ENCODE data around the gene TIMELESS.
"Not testable (repeated sequence)": the region's sequence is repeated elsewhere in the genome, so short reads cannot be mapped to it uniquely, and the experiment has no call there.

Gene TIMELESS

GRCh38 chr12:56448860-56449621 lies at the start of gene TIMELESS:
TSS of gene TIMELESS (minus strand) at chr12:56449426. CDS start at chr12:56434170, 15,256 bp downstream.
- peak; percentile 91 for DNase-seq (ENCODE audit: low spot score)

- not testable (repeated sequence) for DNase-seq (ENCODE audit: low spot score)
Measured at GRCh38 chr12:56498126-56498902, 49.1 kb upstream of the TIMELESS start.

DNA sequence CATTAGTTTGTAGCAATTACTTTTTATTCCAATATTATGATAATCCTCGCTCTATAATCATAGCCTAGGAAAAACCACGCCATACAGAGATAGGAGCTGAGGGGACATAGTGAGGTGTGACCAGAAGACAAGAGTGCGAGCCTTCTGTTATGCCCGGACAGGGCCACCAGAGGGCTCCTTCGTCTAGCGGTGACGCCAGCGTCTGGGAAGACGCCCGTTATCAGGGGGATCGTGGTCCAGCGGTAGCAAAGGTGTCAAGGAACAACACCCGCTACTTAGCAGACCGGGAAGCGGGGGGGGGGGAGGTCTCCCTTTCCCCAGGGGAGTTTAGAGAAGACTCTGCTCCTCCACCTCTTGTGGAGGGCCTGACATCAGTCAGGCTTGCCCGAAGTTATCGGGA lies 47.5 kb upstream of the TIMELESS start:
- DNase-seq (ENCODE audit: low spot score), result peak; percentile 69

GRCh38 chr12:56494481-56494880 lies 45.3 kb upstream of the TIMELESS start:
- not testable (repeated sequence) for DNase-seq (ENCODE audit: low spot score)

GRCh38 chr12:56494106-56494415 lies 44.8 kb upstream of the TIMELESS start:
- not testable (repeated sequence) for DNase-seq (ENCODE audit: low spot score)

GRCh38 chr12:56493409-56494105 lies 44.3 kb upstream of the TIMELESS start:
- not testable (repeated sequence) for DNase-seq (ENCODE audit: low spot score)

DNA sequence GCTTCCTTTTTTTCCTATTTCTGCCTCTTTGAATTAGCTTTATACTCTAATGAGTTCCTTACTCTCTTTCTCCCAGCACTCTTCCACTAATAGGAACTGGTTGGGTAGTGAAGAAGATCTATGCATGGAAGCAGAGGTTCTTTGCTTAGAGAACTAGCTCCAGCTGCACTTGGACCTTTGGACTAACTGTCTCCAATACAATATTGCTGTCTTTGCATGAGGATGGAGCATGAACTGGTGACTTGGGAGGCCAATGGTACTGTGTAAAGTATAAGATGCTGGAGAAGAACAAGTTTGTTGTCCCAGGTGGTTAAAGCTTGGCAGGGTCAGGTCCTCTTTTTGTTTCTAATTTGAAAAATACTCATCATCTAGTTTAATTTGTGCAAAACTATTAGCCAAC lies 41.1 kb upstream of the TIMELESS start:
- DNase-seq (ENCODE audit: low spot score), result no peak

- peak; percentile 94 for DNase-seq (ENCODE audit: low spot score)
Measured at GRCh38 chr12:56488041-56488955, 39.1 kb upstream of the TIMELESS start, which contains the start of gene GLS2. TSS of gene GLS2 (minus strand) at chr12:56488161. CDS start at chr12:56488118, 43 bp downstream.

DNA sequence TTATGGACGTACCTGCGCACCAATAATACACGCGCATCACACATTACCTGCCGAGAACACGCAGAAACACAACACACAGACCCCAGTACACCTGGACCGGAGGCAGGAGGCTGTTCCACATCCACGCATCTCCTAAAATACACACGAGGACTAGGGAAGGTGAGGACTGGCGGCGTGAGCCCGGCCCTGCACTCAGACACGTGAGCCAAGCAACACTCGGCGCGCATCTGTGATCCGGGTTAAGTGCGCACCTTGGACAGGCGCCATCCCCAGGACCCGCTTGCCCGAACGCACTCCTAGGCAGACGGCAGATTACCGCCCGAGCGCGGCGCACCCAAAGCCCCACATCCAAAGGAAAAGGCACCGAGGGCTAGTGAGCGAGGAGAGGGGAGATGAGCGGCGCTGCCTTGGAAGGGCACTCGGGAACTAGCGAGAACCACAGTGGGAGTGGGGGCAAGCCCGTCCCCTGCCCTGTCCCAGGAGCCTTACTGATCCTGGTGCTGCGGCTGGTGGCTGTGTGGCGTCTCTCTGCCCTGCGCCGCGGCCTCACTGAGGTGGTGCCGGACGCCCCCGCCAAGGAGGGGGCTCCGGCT lies 38.3 kb upstream of the TIMELESS start:
- peak; percentile 64 for DNase-seq (ENCODE audit: low spot score)

GRCh38 chr12:56486694-56487093 lies 37.5 kb upstream of the TIMELESS start:
- DNase-seq (ENCODE audit: low spot score), result no peak

DNA sequence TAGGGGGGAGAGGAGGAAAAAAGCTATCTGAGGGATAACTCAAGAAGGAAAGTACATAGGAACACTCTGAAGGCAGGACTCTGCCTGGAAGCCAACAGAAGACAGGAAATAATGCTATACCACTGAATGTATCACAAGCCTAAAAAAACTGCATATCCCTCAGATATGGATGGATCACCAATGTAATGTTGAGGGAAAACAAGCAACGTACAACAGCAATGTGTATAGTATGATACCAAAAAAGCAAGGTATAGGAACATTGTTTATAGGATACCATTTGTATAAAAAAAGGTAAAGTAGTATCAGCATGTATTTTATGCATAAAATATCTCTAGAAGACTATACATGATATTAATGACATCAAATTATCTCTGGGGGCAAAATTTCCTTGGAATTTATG lies 35.3 kb upstream of the TIMELESS start:
- no peak for DNase-seq (ENCODE audit: low spot score)

GRCh38 chr12:56479625-56480024 lies 30.4 kb upstream of the TIMELESS start:
- DNase-seq (ENCODE audit: low spot score), result no peak

GRCh38 chr12:56477521-56478225 lies 28.4 kb upstream of the TIMELESS start:
- DNase-seq (ENCODE audit: low spot score), result no peak

DNA sequence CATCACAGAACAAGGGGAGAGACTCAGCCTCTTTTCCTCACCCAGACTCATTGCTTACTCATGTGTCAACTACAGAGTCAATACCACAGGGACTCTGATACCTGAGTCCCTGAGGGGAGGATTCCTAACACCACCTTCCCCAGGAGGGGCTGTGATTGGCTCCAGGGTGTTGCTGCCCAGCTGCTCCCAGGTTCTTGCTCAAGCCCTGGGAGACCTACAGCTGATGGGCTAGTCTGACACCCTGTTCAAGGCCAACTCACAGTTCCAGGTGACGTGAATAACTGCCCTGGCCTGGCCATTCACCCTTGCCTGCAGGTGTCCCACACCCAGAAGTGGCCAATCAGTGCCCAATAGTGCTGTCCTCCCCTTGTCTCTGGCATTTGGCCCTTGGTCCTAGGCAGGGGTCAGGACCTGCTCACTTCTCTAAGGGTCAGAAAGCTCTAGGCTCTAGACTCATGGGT lies 27.8 kb upstream of the TIMELESS start:
- no peak for DNase-seq (ENCODE audit: low spot score)

- DNase-seq (ENCODE audit: low spot score), result no peak
Measured at GRCh38 chr12:56476143-56476542, 26.9 kb upstream of the TIMELESS start.

- no peak for DNase-seq (ENCODE audit: low spot score)
Measured at GRCh38 chr12:56474389-56474788, 25.2 kb upstream of the TIMELESS start.

DNA sequence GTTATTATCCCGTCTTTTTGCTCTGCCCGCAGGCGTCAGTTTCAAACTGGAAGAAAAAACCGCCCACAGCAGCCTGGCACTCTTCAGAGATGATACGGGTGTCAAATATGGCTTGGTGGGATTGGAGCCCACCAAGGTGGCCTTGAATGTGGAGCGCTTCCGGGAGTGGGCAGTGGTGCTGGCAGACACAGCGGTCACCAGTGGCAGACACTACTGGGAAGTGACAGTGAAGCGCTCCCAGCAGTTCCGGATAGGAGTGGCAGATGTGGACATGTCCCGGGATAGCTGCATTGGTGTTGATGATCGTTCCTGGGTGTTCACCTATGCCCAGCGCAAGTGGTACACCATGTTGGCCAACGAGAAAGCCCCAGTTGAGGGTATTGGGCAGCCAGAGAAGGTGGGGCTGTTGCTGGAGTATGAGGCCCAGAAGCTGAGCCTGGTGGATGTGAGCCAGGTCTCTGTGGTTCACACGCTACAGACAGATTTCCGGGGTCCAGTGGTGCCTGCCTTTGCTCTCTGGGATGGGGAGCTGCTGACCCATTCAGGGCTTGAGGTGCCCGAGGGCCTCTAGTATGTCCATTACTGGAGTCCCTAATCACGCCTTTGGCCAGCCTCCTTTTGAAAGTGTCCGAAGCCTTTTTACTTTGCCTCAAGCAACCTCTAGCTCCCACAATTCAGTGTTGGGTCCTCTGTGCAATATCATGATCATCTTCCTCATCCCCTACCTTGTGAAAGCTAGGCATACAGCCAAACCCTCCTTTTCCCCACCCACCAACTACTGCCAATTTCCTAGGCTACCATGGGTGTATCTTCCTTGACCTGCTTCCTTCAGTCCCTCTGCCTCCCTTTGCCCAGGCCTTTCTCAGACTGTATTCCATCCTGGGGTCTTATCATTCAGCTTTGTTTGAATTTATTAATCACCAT lies 20.0 kb upstream of the TIMELESS start:
- DNase-seq (ENCODE audit: low spot score), result peak; percentile 10

GRCh38 chr12:56468216-56469006 lies 19.2 kb upstream of the TIMELESS start, which contains the start of gene SPRYD4:
TSS of gene SPRYD4 (plus strand) at chr12:56468578. CDS start at chr12:56468592, 14 bp downstream.
- DNase-seq (ENCODE audit: low spot score), result peak; percentile 94

Data from cerebellar cortex (tissue), 1 donor.